GM21447 (cell line): ENCODE data around the gene ABHD5.

Source experiments
- ATAC-seq: cut with Tn5 transposase; IDR thresholded peaks from one replicate; pipeline ENCODE4 v1.9.1; 2021; ENCODE audit not compliant: unreplicated experiment

The ABHD5 gene

GRCh38 chr3:43773273-43774094 lies 82.7 kb downstream of the ABHD5 start:
- ATAC-seq: no peak

DNA sequence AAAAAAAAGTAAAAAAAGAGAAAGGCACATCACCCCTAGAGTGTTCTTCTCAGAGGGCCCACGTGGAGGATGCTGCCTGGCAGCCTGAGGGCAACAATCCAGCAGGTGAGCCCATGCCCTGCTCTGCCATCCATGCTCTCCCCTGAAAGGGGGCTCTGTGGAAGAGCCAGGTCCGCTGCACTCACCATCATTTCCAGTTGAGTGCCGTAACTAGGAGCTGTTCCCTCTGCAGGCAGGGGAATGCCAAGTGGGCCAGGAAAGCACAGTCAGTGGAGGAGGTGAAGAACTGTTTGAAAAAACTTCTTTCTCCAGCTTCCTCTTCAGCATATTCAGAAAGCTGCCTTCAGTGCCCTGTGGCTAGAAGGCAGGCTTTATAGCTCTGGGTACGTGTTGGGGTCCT lies 84.1 kb downstream of the ABHD5 start:
- no peak for ATAC-seq

- no peak for ATAC-seq
These were observed 85.4 kb downstream of the ABHD5 start for GRCh38 chr3:43776101-43776500.

DNA sequence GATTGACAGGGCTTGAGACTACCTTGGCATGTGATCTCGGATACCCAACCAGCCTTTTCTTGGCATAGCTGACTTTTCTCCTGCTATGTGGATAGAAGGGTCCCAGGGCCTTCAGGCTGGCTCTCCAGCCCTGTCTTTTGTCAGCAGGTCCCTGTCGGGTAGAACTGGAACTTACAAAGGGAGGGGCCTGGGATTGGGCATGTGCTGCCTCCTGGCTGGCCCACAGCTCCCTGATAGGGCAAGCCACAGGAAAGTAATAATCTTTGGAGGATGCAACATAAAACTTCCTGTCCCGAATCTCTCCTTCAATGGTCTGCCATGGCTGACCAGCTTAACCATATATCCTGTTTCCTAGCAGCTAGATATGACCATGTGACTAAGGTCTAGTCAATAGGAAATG lies 89.1 kb downstream of the ABHD5 start:
- ATAC-seq: no peak

DNA sequence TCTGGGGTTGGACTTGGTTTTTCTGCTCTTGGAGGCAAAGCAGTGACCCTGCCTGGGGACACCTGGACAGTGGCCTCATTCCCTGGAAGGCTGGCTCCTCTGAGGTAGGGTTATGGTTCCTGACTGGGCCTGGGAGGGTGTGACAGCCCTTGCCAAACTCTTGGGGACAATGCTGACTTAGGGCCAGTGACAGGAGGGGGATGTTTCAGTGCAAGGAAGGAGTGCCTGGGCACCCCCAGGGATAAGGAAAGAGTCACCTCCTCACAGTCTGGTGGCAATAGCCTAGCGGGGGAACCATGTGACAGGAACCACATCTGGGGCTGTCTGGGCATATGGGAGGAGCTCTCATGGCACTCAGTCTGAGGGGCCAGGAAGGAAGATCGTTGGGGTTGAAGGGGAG lies 91.8 kb downstream of the ABHD5 start:
- no peak for ATAC-seq
